IgD-negative memory B cell (primary cell): Measurements from ENCODE around the gene NBPF1. TPM values are rescaled to one million over a fixed set of nuclear protein-coding genes. Genes with fewer than 3 reads are reported as not detected.
"Not testable (repeated sequence)": the region's sequence is repeated elsewhere in the genome, so short reads cannot be mapped to it uniquely, and the experiment has no call there.

ENCODE experiments used
- H3K27ac Mint-ChIP-seq, 3 donors: one replicate each; pipeline ENCODE4 v1.8.0; 2020 to 2022; ENCODE audit warnings: mild to moderate bottlenecking in 3 of 3, mixed read lengths in 3 of 3, moderate library complexity in 1 of 3
- H3K27me3 Mint-ChIP-seq: one replicate; pipeline ENCODE4 v1.8.0; 2021; ENCODE audit warnings: mixed read lengths
- H3K36me3 Mint-ChIP-seq: one replicate; pipeline ENCODE4 v1.8.0; 2020; ENCODE audit warnings: mild to moderate bottlenecking, mixed read lengths
- H3K4me1 Mint-ChIP-seq, 3 donors: one replicate each; pipeline ENCODE4 v1.8.0; 2020 to 2022; ENCODE audit warnings: mixed read lengths in 3 of 3, mild to moderate bottlenecking in 1 of 3
- H3K4me3 Mint-ChIP-seq, 4 donors: one replicate each; pipeline ENCODE4 v1.8.0; 2020 to 2022; ENCODE audit warnings: mild to moderate bottlenecking in 4 of 4, mixed read lengths in 4 of 4, moderate library complexity in 3 of 4
- H3K9me3 Mint-ChIP-seq, 3 donors: one replicate each; pipeline ENCODE4 v1.8.0; 2020 to 2021; ENCODE audit warnings: mixed read lengths in 3 of 3, mild to moderate bottlenecking in 1 of 3
- polyA plus RNA-seq: library from polyadenylated mRNA; unstranded; fragments of 300-500 nt; fragmentation: Illumina TruSeq; gene quantifications from one replicate; pipeline ENCODE4 v1.2.3, GENCODE V29; 2021

Gene NBPF1
- 15.5 TPM for polyA plus RNA-seq

DNA sequence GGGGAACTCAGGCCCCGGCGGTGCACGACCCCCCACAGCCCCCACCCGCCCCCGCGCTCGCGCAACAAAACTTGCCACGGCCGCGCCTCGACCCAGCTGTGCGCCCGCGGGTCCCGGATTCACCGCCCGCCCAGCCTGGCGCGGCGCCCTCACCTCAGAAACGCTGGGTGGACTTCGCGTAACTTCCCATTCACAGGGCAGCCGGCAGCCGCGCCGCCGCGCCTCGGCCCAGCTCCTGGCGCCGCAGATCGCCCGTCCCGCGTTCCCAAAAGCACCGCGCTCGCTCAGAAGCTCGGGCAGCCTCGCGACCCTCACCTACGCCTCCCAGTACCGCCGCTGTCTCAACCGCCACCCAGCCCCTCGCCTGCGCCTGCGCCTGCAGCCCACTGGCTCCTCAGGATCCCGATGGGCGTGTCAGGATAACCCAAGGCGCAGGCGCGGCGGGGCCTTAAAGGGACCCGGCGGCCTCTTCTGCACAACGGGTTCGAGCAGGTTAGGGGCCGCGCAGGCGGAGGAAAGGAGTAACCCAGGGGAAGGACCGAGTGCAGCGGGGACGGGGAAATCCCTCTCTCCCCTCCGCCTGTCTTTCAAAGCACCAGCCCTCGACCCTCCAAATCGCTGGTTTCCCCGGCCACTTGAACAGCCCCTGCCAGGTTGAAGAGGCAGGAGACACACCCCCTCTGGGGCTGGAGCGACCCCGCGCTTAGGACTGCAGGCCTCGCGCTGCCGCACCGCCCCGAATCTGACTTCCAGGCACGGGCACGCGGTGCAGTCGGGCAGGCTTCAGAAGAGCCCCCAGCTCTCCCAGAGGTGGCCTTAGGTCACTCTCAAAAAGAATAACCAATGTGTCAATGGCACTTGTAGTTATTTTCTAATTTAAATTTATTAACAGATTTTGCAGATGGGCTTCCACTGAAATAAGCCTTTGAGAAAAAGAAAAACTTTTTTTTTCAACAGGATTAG lies at the start of gene NBPF1:
TSS of gene NBPF1 (minus strand) at position 380 of the 963 bp plus-strand sequence.
- H3K4me3 Mint-ChIP-seq, result no peak within 1 kb of the TSS
- no peaks in the 10 kb centered on the region for H3K27me3 Mint-ChIP-seq
- no peaks in the 10 kb centered on the region for H3K9me3 Mint-ChIP-seq
- H3K4me1 Mint-ChIP-seq, result no peaks in the 10 kb centered on the region
- no peaks in the 10 kb centered on the region for H3K36me3 Mint-ChIP-seq
- no peak within 1 kb of the TSS for H3K27ac Mint-ChIP-seq

GRCh38 chr1:16658234-16658633 lies 44.9 kb upstream of the NBPF1 start:
- H3K9me3 Mint-ChIP-seq, H3K4me3 Mint-ChIP-seq, H3K36me3 Mint-ChIP-seq, H3K27ac Mint-ChIP-seq, H3K27me3 Mint-ChIP-seq, H3K4me1 Mint-ChIP-seq: not testable (repeated sequence)

GRCh38 chr1:16656981-16657683 lies 43.8 kb upstream of the NBPF1 start:
- H3K27me3 Mint-ChIP-seq, H3K36me3 Mint-ChIP-seq, H3K4me3 Mint-ChIP-seq, H3K9me3 Mint-ChIP-seq, H3K4me1 Mint-ChIP-seq, H3K27ac Mint-ChIP-seq: not testable (repeated sequence)

- H3K9me3 Mint-ChIP-seq, H3K36me3 Mint-ChIP-seq, H3K4me1 Mint-ChIP-seq, H3K27me3 Mint-ChIP-seq, H3K4me3 Mint-ChIP-seq, H3K27ac Mint-ChIP-seq: not testable (repeated sequence)
These were observed 43.2 kb upstream of the NBPF1 start for GRCh38 chr1:16656574-16656973.

DNA sequence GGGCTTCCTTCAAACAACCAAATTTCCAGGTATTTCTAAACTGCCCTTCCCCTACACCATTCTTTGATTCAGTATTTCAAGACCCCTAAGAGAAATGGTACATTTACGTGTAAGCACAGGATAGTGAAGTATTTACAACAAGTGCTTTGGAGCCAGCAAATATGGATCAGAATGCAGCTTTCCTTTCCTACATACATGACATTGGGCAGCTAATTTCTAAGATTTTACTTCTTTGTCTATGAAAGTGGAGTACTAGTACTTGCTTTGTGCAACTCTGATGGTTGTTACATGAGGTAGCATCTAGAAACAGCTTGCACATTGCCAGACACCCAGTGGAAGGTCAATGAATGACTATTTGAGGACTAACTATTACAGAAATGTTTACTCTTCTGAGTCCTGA lies 38.2 kb upstream of the NBPF1 start:
- H3K4me3 Mint-ChIP-seq, H3K27me3 Mint-ChIP-seq, H3K4me1 Mint-ChIP-seq, H3K36me3 Mint-ChIP-seq, H3K27ac Mint-ChIP-seq, H3K9me3 Mint-ChIP-seq: not testable (repeated sequence)

GRCh38 chr1:16649960-16650359 lies 36.6 kb upstream of the NBPF1 start:
- not testable (repeated sequence) for H3K36me3 Mint-ChIP-seq, H3K27me3 Mint-ChIP-seq, H3K4me3 Mint-ChIP-seq, H3K4me1 Mint-ChIP-seq, H3K27ac Mint-ChIP-seq, H3K9me3 Mint-ChIP-seq

DNA sequence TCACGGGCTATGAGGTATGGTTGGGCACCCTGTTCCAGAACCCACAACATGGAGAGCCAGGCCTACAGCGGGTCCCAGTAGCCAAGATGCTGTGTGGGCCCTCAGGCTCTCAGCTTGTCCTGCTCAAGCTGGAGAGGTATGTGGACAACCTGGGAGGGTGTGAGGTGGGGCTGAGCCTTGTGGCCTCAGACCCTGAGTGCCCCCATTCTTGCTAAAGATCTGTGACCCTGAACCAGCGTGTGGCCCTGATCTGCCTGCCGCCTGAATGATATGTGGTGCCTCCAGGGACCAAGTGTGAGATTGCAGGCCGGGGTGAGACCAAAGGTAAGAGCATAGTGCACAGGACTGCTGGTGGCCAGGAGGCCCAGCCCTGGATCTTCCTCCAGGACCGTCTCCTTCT lies 36.0 kb upstream of the NBPF1 start:
- H3K36me3 Mint-ChIP-seq, H3K4me1 Mint-ChIP-seq, H3K27me3 Mint-ChIP-seq, H3K9me3 Mint-ChIP-seq, H3K27ac Mint-ChIP-seq: not testable (repeated sequence)
- peak overlapping the region in 1 of 4 donors; percentile 17 for H3K4me3 Mint-ChIP-seq

DNA sequence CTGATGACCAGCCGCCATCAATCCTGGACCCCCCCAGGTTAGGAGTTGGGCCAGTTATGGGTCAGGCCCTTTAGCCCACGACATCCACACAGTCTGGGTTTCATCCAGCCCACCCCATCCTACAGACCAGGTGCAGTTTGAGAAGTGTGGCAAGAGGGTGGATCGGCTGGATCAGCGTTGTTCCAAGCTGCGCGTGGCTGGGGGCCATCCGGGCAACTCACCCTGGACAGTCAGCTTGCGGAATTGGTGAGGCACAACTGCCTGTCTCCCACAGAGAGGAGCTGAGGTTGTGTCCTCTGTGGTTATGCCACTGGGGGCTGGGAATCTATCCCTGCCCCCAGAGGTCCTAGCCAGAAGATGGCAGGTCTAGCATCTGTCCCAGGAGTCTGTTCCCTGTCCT lies 35.4 kb upstream of the NBPF1 start:
- not testable (repeated sequence) for H3K27ac Mint-ChIP-seq, H3K36me3 Mint-ChIP-seq, H3K4me1 Mint-ChIP-seq, H3K4me3 Mint-ChIP-seq, H3K9me3 Mint-ChIP-seq, H3K27me3 Mint-ChIP-seq

- not testable (repeated sequence) for H3K27ac Mint-ChIP-seq, H3K27me3 Mint-ChIP-seq, H3K4me1 Mint-ChIP-seq, H3K36me3 Mint-ChIP-seq, H3K9me3 Mint-ChIP-seq, H3K4me3 Mint-ChIP-seq
These were observed 34.9 kb upstream of the NBPF1 start for GRCh38 chr1:16648250-16648649.

DNA sequence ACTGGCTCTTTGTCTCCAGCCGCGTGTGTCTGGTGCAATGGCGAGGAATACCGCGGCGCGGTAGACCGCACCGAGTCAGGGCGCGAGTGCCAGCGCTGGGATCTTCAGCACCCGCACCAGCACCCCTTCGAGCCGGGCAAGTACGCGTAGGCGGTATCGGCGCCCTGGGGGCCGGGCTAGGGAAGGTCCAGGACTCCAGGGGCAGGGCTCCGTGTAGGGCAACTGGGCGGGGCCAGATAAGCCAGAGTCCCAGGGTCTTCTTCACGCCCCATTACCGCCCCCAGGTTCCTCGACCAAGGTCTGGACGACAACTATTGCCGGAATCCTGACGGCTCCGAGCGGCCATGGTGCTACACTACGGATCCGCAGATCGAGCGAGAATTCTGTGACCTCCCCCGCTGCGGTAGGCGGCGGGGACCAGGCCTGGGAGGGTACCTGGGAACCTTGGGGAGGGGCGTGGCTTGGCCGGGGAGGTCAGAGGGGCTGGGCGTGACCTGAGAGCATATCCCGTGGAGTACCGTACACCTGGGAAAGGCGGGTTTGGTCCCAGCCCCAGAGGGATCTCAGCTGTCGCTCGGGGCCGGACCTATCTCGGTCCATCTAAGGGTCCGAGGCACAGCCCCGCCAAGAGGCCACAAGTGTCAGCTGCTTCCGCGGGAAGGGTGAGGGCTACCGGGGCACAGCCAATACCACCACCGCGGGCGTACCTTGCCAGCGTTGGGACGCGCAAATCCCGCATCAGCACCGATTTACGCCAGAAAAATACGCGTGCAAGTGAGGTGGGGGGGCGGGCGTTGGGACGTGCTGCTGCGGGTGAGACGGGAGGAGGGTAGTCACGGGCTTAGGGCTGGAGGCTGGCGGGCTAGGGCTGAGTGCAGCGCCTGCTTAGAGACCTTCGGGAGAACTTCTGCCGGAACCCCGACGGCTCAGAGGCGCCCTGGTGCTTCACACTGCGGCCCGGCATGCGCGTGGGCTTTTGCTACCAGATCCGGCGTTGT lies 34.1 kb upstream of the NBPF1 start:
- H3K27me3 Mint-ChIP-seq, H3K9me3 Mint-ChIP-seq, H3K4me1 Mint-ChIP-seq, H3K27ac Mint-ChIP-seq, H3K36me3 Mint-ChIP-seq: not testable (repeated sequence)
- peak overlapping the region in 3 of 4 donors; percentile 28 to 84 (median 68) for H3K4me3 Mint-ChIP-seq

GRCh38 chr1:16646716-16647115 lies 33.4 kb upstream of the NBPF1 start:
- H3K27ac Mint-ChIP-seq, result not testable (repeated sequence)
- peak overlapping the region in 2 of 4 donors; percentile 16 to 70 for H3K4me3 Mint-ChIP-seq

GRCh38 chr1:16646061-16646664 lies 32.8 kb upstream of the NBPF1 start:
- Mint-ChIP-seq H3K27ac (peak overlapping the region in 1 of 3 donors; percentile 27), H3K4me3 (peak overlapping the region in 2 of 4 donors; percentile 16 to 70)
- not testable (repeated sequence) for H3K4me1 Mint-ChIP-seq, H3K36me3 Mint-ChIP-seq, H3K27me3 Mint-ChIP-seq, H3K9me3 Mint-ChIP-seq

More at GRCh38 chr1:16646716-16647115, 33.4 kb upstream of the NBPF1 start:
- H3K4me1 Mint-ChIP-seq, H3K36me3 Mint-ChIP-seq, H3K27me3 Mint-ChIP-seq, H3K9me3 Mint-ChIP-seq: not testable (repeated sequence)

DNA sequence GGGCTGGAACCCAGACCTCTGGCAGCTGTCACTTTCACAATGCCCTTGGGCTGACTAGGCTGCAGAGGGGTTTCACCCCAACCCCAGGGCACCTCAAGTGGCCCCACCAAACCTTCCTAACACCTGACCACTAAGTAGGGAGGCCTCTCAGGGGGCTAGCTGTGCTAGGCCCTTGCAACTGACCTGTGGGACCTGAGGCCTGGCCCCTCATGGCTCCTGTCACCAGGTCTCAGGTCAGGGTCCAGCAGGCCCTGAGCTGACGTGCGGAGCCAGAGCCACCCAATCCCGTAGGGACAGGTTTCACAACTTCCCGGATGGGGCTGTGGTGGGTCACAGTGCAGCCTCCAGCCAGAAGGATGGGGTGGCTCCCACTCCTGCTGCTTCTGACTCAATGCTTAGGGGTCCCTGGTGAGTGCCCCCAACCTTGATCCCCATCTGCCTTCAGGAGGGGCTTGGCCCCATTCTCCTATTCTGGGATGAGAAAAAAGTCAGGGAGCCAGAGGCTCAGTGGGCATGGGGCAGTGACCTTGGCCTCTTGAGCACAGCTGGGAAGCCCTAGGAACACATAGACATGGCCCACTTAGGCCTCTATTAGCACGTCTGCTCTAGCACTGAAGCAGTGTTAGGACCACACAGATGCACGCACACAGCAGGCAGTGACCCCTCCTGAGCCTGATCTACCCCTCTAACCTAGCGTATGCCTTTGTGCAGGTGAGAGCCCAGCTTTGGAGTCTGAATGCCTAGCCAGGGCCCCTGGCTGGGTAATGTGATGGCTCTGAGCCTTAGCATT lies 32.1 kb upstream of the NBPF1 start:
- not testable (repeated sequence) for H3K4me3 Mint-ChIP-seq, H3K27me3 Mint-ChIP-seq, H3K27ac Mint-ChIP-seq, H3K4me1 Mint-ChIP-seq, H3K36me3 Mint-ChIP-seq, H3K9me3 Mint-ChIP-seq
